ENCODE measurements around the gene TAS1R1.

Gene TAS1R1

GRCh38 chr1:6592441-6592840 is 37.3 kb downstream of the TAS1R1 start:
- H3K4me3 ChIP-seq (ENCODE audit: low read depth, low read length): no peak overlapping the region
- TF ChIP-seq, protein P1, sequence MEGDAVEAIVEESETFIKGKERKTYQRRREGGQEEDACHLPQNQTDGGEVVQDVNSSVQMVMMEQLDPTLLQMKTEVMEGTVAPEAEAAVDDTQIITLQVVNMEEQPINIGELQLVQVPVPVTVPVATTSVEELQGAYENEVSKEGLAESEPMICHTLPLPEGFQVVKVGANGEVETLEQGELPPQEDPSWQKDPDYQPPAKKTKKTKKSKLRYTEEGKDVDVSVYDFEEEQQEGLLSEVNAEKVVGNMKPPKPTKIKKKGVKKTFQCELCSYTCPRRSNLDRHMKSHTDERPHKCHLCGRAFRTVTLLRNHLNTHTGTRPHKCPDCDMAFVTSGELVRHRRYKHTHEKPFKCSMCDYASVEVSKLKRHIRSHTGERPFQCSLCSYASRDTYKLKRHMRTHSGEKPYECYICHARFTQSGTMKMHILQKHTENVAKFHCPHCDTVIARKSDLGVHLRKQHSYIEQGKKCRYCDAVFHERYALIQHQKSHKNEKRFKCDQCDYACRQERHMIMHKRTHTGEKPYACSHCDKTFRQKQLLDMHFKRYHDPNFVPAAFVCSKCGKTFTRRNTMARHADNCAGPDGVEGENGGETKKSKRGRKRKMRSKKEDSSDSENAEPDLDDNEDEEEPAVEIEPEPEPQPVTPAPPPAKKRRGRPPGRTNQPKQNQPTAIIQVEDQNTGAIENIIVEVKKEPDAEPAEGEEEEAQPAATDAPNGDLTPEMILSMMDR (IDR thresholded peaks at IDR 0.05; ENCODE audit: low read depth, low read length): no peak

GRCh38 chr1:6592865-6593593 is 37.9 kb downstream of the TAS1R1 start:
- H3K4me3 ChIP-seq (ENCODE audit: low read depth, low read length): no peak overlapping the region
- TF ChIP-seq, protein P1 (IDR thresholded peaks at IDR 0.05; ENCODE audit: low read depth, low read length): no peak

GRCh38 chr1:6593810-6594209 is 38.7 kb downstream of the TAS1R1 start:
- TF ChIP-seq, protein P1 (IDR thresholded peaks at IDR 0.05; ENCODE audit: low read depth, low read length): no peak
- H3K4me3 ChIP-seq (ENCODE audit: low read depth, low read length): no peak overlapping the region

DNA sequence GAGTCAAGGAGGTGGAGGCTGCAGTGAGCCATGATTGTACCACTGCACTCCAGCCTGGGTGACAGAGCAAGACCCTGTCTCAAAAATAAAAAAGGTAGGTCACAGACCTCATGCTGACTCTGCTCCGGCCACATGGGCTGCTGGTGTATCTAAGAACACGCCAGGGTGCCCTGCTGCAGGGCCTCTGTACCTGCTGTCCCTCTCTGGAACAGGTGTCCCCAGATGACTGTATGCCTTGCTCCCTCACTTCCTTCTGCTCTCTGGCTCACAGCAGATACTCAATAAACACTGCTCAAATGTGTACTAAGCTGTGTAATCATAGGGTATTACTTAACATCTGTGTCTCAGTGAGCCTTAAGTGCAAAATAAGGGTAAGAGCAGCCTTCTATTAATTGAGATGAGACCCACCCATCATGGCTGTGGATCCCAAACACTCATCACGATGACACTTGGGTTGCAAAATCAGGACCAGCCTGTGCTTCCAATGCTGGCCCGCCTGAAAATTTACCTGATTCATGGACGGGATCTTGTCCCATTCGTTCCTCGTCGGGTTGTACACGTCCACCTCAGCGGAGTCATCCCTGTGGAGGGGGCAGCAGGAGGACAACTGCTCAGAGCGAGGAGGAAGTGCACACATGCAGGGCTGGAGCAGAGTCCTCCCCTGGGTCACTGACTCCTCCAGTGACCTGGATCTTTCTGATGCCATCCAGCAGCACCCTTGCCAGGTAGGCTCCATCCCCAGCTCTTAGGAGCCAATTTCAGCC is 40.1 kb downstream of the TAS1R1 start:
- TF ChIP-seq, protein P1 (IDR thresholded peaks at IDR 0.05; ENCODE audit: low read depth, low read length): no peak
- no peak overlapping the region for H3K4me3 ChIP-seq (ENCODE audit: low read depth, low read length)

- H3K4me3 ChIP-seq (ENCODE audit: low read depth, low read length): no peak overlapping the region
- TF ChIP-seq, protein P1 (IDR thresholded peaks at IDR 0.05; ENCODE audit: low read depth, low read length): no peak
Observed at GRCh38 chr1:6596351-6596750, 41.2 kb downstream of the TAS1R1 start.

- TF ChIP-seq, protein P1 (IDR thresholded peaks at IDR 0.05; ENCODE audit: low read depth, low read length): no peak
- no peak overlapping the region for H3K4me3 ChIP-seq (ENCODE audit: low read depth, low read length)
Observed at GRCh38 chr1:6596886-6597776, 42.0 kb downstream of the TAS1R1 start.
